ENCODE results near the gene REEP1.

Gene REEP1

DNA sequence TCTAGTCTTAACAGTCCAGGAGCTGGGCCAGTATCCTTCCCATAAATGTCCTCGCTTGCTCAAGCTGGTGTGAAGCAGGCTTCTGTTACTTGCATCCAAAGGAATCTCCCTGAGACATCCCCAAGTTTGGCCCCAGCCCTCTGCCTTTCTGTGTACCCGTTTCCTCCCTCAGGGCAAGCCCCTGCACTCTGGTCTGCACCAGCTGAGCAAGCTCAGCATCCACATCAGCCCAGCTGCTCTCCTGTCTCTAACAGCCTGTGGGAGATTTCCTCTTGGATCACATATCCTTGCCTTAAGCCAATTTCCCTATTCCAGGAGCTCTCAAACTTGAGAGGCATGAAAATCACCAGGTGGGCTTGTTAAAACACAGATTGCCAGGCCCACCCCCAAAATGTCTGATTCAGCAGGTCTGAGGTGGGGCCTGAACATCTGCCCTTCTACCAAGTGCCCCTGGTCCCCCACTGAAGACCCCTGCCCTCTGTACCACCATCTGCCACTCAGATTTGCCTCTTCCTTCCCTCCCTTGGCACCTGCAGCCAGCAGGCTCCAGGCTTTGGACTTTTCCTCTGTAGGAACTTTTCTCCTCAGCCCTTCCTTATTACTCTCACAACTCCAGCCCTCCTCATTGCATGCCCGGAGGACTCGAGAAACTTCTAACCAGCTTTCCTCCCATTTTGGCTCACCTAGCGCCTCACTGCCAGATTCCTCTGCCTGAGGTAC, 32.1 kb downstream of the REEP1 start:
- no peak for DNase-seq (ENCODE audit: low read depth)

GRCh38 chr2:86304416-86304815, 33.0 kb downstream of the REEP1 start:
- H3K4me3 ChIP-seq (ENCODE audit: low read depth, low read length), result no peak overlapping the region
- no peak for TF ChIP-seq CTCF (IDR thresholded peaks at IDR 0.05; ENCODE audit: control insufficient read depth, extremely low read depth, insufficient read depth)
- no peak for DNase-seq (ENCODE audit: low read depth)

More for the DNA sequence above, 32.1 kb downstream of the REEP1 start:
- H3K4me3 ChIP-seq (ENCODE audit: low read depth, low read length), result no peak overlapping the region
- no peak for TF ChIP-seq CTCF (IDR thresholded peaks at IDR 0.05; ENCODE audit: control insufficient read depth, extremely low read depth, insufficient read depth)

- no peak overlapping the region for H3K4me3 ChIP-seq (ENCODE audit: low read depth, low read length)
- peak; percentile 72 for DNase-seq (ENCODE audit: low read depth)
- TF ChIP-seq CTCF (IDR thresholded peaks at IDR 0.05; ENCODE audit: control insufficient read depth, extremely low read depth, insufficient read depth), result no peak
Observed at GRCh38 chr2:86302320-86302719, 35.1 kb downstream of the REEP1 start.

GRCh38 chr2:86301711-86302202, 35.7 kb downstream of the REEP1 start:
- no peak for TF ChIP-seq CTCF (IDR thresholded peaks at IDR 0.05; ENCODE audit: control insufficient read depth, extremely low read depth, insufficient read depth)
- no peak overlapping the region for H3K4me3 ChIP-seq (ENCODE audit: low read depth, low read length)
- DNase-seq (ENCODE audit: low read depth), result no peak

DNA sequence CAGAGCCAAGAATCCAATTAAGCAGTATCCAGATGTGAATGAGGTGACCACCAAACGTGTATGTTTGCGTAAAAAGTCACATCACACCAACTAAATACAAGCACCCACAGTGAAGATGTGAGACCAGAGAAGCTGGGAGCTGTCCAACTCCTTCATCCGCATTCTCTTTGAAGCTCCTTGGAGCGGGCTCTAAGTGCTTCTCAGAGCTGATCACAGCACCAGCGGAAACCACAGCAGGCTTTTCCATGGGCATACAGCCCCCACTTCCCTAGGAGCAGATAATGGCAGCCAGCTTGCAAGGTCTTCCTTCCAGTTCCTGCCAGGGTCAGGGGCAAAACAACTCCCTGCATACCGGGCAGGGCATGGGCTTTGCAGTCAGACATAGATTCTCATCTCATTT, 36.4 kb downstream of the REEP1 start:
- DNase-seq (ENCODE audit: low read depth), result no peak
- no peak for TF ChIP-seq CTCF (IDR thresholded peaks at IDR 0.05; ENCODE audit: control insufficient read depth, extremely low read depth, insufficient read depth)
- H3K4me3 ChIP-seq (ENCODE audit: low read depth, low read length), result no peak overlapping the region

DNA sequence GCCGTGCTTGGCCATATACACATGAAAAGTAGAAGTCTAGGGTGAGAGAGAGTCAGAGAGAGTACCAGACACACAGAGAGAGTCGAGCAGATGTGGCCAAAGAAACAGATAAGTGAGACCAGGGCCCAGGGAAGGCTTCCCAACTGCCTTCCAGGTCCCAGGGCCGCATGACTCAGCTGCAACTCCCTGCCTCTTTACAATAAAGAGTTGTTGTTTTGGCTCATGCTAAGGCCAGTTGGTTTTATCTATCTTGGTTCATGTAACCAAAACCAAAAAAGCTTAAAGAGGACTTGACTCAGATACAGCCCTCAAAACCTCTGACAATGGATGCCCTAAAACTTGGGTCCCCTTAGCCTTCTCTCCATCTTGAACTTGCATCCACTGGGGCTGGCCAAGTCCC, 36.9 kb downstream of the REEP1 start:
- TF ChIP-seq CTCF (IDR thresholded peaks at IDR 0.05; ENCODE audit: control insufficient read depth, extremely low read depth, insufficient read depth), result no peak
- no peak overlapping the region for H3K4me3 ChIP-seq (ENCODE audit: low read depth, low read length)
- no peak for DNase-seq (ENCODE audit: low read depth)
